Inflammatory macrophage treated with lipopolysaccharide for 4 hours (primary cell): Measurements from ENCODE around the gene CFH.
"Not testable (repeated sequence)": the region's sequence is repeated elsewhere in the genome, so short reads cannot be mapped to it uniquely, and the experiment has no call there.

Experiments used
- DNase-seq: peaks from one replicate; pipeline ENCODE4 v3.0.0-alpha.2; 2020

The CFH gene

GRCh38 chr1:196774175-196774574, 122.3 kb downstream of the CFH start:
- DNase-seq, result no peak

- DNase-seq, result no peak
Observed at GRCh38 chr1:196774603-196775002, 122.8 kb downstream of the CFH start, which contains the start of gene CFHR3. Gene CFHR3 (plus strand): TSS chr1:196774840. CDS start chr1:196774887, 47 bp downstream.

- no peak for DNase-seq
Observed at GRCh38 chr1:196777603-196778002, 125.8 kb downstream of the CFH start.

GRCh38 chr1:196779093-196779492, 127.2 kb downstream of the CFH start:
- DNase-seq, result no peak

DNA sequence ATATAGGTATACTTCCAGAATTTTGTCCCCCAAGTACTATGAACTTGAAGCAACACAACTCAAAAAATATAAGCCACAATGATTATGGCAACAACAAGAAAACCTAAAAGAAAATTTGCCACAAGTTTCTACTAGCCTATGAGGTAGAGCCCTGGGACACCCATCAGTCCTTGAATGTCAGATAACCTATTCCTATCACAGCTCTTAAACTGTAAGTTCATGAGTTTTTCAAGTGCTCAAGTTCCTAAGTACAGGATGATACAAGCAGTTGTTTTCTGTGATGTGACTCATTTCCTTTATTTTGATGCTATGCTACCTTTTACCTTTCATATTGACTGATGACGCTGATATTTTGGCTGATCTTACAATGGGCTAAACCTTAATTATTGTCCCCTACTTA, 139.4 kb downstream of the CFH start:
- not testable (repeated sequence) for DNase-seq

DNA sequence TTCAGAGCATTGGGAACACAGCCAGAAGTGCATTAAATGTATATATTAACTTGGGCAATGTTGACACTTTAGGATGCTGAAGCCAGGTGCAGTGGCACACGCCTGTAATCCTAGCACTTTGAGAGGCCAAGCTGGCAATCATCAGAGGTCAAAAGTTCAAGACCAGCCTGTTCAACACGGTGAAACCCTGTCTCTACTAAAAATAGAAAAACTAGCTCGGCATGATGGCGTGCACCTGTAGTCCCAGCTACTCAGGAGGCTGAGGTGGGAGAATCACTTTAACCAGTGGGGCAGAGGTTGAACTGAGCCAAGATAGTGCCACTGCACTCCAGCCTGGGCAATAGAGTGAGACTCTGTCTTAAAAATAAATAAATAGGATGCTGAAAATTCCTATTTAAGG, 142.3 kb downstream of the CFH start:
- not testable (repeated sequence) for DNase-seq
